Lower leg skin (tissue), 4 donors: ENCODE measurements around the gene LRRC15. TPM values are rescaled to one million over a fixed set of nuclear protein-coding genes. Genes with fewer than 3 reads are reported as not detected.
A peak's percentile ranks its signal among the peaks of the same experiment; 100 is the strongest.

Source experiments
- DNase-seq, 2 donors: peaks; one replicate each; pipeline ENCODE4 v3.0.0-alpha.2; 2019; ENCODE audit warnings: low spot score in 2 of 2
- H3K4me3 ChIP-seq: fragments of 200-600 bp; sonication (generic); 2 replicates; pipeline ENCODE4 v1.5.1; 2017; ENCODE audit warnings: mild to moderate bottlenecking, low read depth; ENCODE audit not compliant: poor library complexity, severe bottlenecking
- POLR2A ChIP-seq, 2 donors: fragments of 450-650 bp; IDR thresholded peaks; one replicate each; pipeline ENCODE4 v1.6.1; 2016 to 2017; ENCODE audit warnings: antibody characterized with exemption in 2 of 2, mild to moderate bottlenecking in 1 of 2, moderate library complexity in 1 of 2
- WGBS, 2 donors: methylation state at CpG; one replicate each; pipeline ENCODE4 v1.1.5; 2018; 5-methylcytosine and 5-hydroxymethylcytosine counted together
- intact Hi-C: fragments of 100-400 bp; cut with DNase I; formaldehyde crosslinking; loops from one replicate; pipeline ENCODE4 v1.15.0; 2023; ENCODE audit warnings: low total_unique reads
- total RNA-seq, 4 donors: library from RNA; depleted of rRNA; stranded (reverse); fragments of >200 nt; gene quantifications; one replicate each; pipeline ENCODE4 v1.1.0, GENCODE V29; 2016
- TF ChIP-seq, protein P1 (sequence below), 3 donors: fragments of 450-650 bp; IDR thresholded peaks; one replicate each; pipeline ENCODE4 v1.5.1; 2016; ENCODE audit warnings: antibody characterized with exemption in 3 of 3, mild to moderate bottlenecking in 3 of 3, moderate library complexity in 2 of 3

LRRC15 gene
- total RNA-seq, 4 donors from 2014 or later, result 0.08 to 21.0 (median 0.63) TPM

DNA sequence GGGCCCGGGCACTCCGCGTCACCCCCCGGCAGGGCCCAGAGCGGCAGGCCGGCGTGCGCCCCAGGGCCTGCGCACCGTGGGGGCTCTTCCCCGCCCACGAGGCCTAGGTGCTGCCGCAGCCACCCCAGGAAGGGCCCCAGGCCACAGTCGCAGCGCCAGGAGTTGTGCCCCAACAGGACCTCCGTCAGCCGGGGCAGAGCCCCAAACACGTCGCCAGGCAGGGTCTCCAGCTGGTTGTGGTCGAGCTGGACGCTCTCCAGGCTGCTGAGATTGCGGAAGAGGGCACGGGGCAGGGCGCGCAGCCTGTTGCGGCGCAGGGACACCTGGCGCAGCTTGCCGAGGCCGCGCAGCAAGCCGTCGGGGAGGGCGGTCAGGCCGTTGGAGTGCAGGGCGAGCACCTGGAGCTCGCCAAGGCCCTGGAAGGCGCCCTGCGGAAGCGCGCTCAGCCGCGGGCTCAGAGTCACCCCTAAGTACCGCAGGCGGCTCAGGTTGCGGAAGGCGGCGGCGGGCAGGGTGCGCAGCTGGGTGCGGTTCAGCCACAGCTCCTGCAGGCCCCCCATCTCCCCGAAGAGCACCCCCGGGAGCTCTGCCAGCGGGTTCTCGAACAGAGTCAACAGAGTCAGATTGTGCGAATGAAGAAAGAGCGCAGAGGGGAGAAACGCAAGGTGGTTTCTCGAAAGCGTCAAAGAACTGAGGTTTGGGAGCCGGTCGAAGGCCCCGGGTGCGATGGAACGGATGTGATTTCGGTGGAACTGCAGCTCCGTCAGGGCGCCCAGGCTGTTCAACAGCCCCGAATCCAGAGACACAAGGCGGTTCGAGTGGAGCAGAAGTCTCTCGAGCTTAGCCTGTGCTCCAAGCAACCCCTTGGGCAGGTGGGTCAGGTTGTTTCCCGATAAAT is 27.6 kb upstream of the LRRC15 start:
- DNase-seq, result no peak
- H3K4me3 ChIP-seq, result no peak overlapping the region
- 23 to 25% methylated on average over 46 to 55 of the region's 73 CpGs for WGBS, 2 donors
- intact Hi-C loops, result loop anchor here (5.0 kb wide), 1 partner anchor 60 kb away; no protein-coding TSS in a partner anchor
- TF ChIP-seq POLR2A (IDR thresholded peaks at IDR 0.05), result no peak
- TF ChIP-seq, protein P1, sequence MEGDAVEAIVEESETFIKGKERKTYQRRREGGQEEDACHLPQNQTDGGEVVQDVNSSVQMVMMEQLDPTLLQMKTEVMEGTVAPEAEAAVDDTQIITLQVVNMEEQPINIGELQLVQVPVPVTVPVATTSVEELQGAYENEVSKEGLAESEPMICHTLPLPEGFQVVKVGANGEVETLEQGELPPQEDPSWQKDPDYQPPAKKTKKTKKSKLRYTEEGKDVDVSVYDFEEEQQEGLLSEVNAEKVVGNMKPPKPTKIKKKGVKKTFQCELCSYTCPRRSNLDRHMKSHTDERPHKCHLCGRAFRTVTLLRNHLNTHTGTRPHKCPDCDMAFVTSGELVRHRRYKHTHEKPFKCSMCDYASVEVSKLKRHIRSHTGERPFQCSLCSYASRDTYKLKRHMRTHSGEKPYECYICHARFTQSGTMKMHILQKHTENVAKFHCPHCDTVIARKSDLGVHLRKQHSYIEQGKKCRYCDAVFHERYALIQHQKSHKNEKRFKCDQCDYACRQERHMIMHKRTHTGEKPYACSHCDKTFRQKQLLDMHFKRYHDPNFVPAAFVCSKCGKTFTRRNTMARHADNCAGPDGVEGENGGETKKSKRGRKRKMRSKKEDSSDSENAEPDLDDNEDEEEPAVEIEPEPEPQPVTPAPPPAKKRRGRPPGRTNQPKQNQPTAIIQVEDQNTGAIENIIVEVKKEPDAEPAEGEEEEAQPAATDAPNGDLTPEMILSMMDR (IDR thresholded peaks at IDR 0.05), result no peak

GRCh38 chr3:194396539-194396858 is 27.0 kb upstream of the LRRC15 start:
- no peak for DNase-seq
- intact Hi-C loops, result loop anchor here (5.0 kb wide), 1 partner anchor 59 kb away; no protein-coding TSS in a partner anchor
- 4 to 15% methylated on average over 12 to 13 of the region's 13 CpGs for WGBS, 2 donors
- H3K4me3 ChIP-seq, result no peak overlapping the region
- TF ChIP-seq POLR2A (IDR thresholded peaks at IDR 0.05), result no peak
- TF ChIP-seq, protein P1 (IDR thresholded peaks at IDR 0.05), result no peak

GRCh38 chr3:194395778-194396538 is 26.4 kb upstream of the LRRC15 start:
- no peak overlapping the region for H3K4me3 ChIP-seq

GRCh38 chr3:194395212-194395611 is 25.7 kb upstream of the LRRC15 start:
- TF ChIP-seq, protein P1 (IDR thresholded peaks at IDR 0.05), result no peak
- no peak for TF ChIP-seq POLR2A (IDR thresholded peaks at IDR 0.05)
- H3K4me3 ChIP-seq, result no peak overlapping the region
- intact Hi-C loops, result loop anchor here (5.0 kb wide), 1 partner anchor 58 kb away; no protein-coding TSS in a partner anchor
- DNase-seq, result no peak
- WGBS, 2 donors, result 65 to 67% methylated on average over 5 of the region's 5 CpGs

More at GRCh38 chr3:194395778-194396538, 26.4 kb upstream of the LRRC15 start:
- intact Hi-C loops, result loop anchor here (5.0 kb wide), 1 partner anchor 59 kb away; no protein-coding TSS in a partner anchor
- TF ChIP-seq, protein P1 (IDR thresholded peaks at IDR 0.05), result no peak
- TF ChIP-seq POLR2A (IDR thresholded peaks at IDR 0.05), result no peak
- WGBS, 2 donors, result 23% methylated on average over 26 of the region's 26 CpGs
- DNase-seq, result peak in 1 of 2 donors; percentile 56

GRCh38 chr3:194392576-194392975 is 23.0 kb upstream of the LRRC15 start:
- intact Hi-C loops, result no loop called here
- WGBS, 2 donors, result 86 to 89% methylated on average over 7 of the region's 7 CpGs
- no peak for DNase-seq
- TF ChIP-seq, protein P1 (IDR thresholded peaks at IDR 0.05), result no peak
- no peak for TF ChIP-seq POLR2A (IDR thresholded peaks at IDR 0.05)
- H3K4me3 ChIP-seq, result no peak overlapping the region
